Stimulated activated naive B cell treated with anti-CD40 and anti-IgM and Interleukin-4, amounts not matched to agents 10 μg/mL and 1 μg/mL and 100 μg/mL, for 72 hours (primary cell): ENCODE measurements around the gene SSTR5.

Experiments
- ATAC-seq, 2 donors: fragments of 150-1000 bp; cut with Tn5 transposase; replicated peaks; 2 replicates each; pipeline ENCODE4 v1.10.0; 2021; ENCODE audit warnings: moderate library complexity in 1 of 2
- DNase-seq: peaks from one replicate; pipeline ENCODE4 v3.0.0; 2021
- H3K27ac Mint-ChIP-seq: one replicate; pipeline ENCODE4 v1.8.0; 2022; ENCODE audit warnings: mild to moderate bottlenecking, mixed read lengths
- H3K27me3 Mint-ChIP-seq, 2 donors: one replicate each; pipeline ENCODE4 v1.8.0; 2022; ENCODE audit warnings: mixed read lengths in 2 of 2
- H3K36me3 Mint-ChIP-seq, 2 donors: one replicate each; pipeline ENCODE4 v1.8.0; 2022; ENCODE audit warnings: mixed read lengths in 2 of 2, mild to moderate bottlenecking in 1 of 2
- H3K4me1 Mint-ChIP-seq, 2 donors: one replicate each; pipeline ENCODE4 v1.8.0; 2022; ENCODE audit warnings: mixed read lengths in 2 of 2, mild to moderate bottlenecking in 1 of 2
- H3K4me3 Mint-ChIP-seq, 2 donors: one replicate each; pipeline ENCODE4 v1.8.0; 2022; ENCODE audit warnings: mild to moderate bottlenecking in 2 of 2, mixed read lengths in 2 of 2, moderate library complexity in 1 of 2
- H3K9me3 Mint-ChIP-seq, 2 donors: one replicate each; pipeline ENCODE4 v1.8.0; 2022; ENCODE audit warnings: mixed read lengths in 2 of 2, mild to moderate bottlenecking in 1 of 2

Gene SSTR5

GRCh38 chr16:1054660-1055556 lies 17.6 kb upstream of the SSTR5 start:
- ATAC-seq (peak; percentile 52 to 55), DNase-seq (no peak)
- H3K9me3 Mint-ChIP-seq: peaks cover 4% of the 10 kb centered on the region in 2 donors

GRCh38 chr16:1055557-1055924 lies 17.0 kb upstream of the SSTR5 start:
- H3K36me3 Mint-ChIP-seq: peaks cover 0 to 4% of the 10 kb centered on the region in 2 donors
- DNase-seq: no peak
- no peaks in the 10 kb centered on the region for H3K4me1 Mint-ChIP-seq
- H3K9me3 Mint-ChIP-seq: peaks cover 4% of the 10 kb centered on the region in 2 donors
- ATAC-seq: no peak
- H3K27ac Mint-ChIP-seq: no peak overlapping the region
- H3K27me3 Mint-ChIP-seq: peaks cover 14 to 21% of the 10 kb centered on the region in 2 donors
- H3K4me3 Mint-ChIP-seq: no peak overlapping the region

More at GRCh38 chr16:1054660-1055556, 17.6 kb upstream of the SSTR5 start:
- H3K27ac Mint-ChIP-seq: no peak overlapping the region
- no peak overlapping the region for H3K4me3 Mint-ChIP-seq
- no peaks in the 10 kb centered on the region for H3K4me1 Mint-ChIP-seq
- peaks cover 14 to 21% of the 10 kb centered on the region in 2 donors for H3K27me3 Mint-ChIP-seq
- H3K36me3 Mint-ChIP-seq: peaks cover 0 to 4% of the 10 kb centered on the region in 2 donors

- peaks cover 4% of the 10 kb centered on the region in 2 donors for H3K9me3 Mint-ChIP-seq
- ATAC-seq (no peak), DNase-seq (no peak)
- H3K27me3 Mint-ChIP-seq: peaks cover 14 to 21% of the 10 kb centered on the region in 2 donors
- H3K36me3 Mint-ChIP-seq: peaks cover 0 to 4% of the 10 kb centered on the region in 2 donors
- H3K27ac Mint-ChIP-seq: no peak overlapping the region
- no peak overlapping the region for H3K4me3 Mint-ChIP-seq
- no peaks in the 10 kb centered on the region for H3K4me1 Mint-ChIP-seq
Measured at GRCh38 chr16:1056196-1056595, 16.4 kb upstream of the SSTR5 start.

- H3K4me3 Mint-ChIP-seq: no peak overlapping the region
- no peaks in the 10 kb centered on the region for H3K4me1 Mint-ChIP-seq
- H3K36me3 Mint-ChIP-seq: peaks cover 0 to 4% of the 10 kb centered on the region in 2 donors
- H3K27ac Mint-ChIP-seq: no peak overlapping the region
- peaks cover 4% of the 10 kb centered on the region in 2 donors for H3K9me3 Mint-ChIP-seq
- DNase-seq (no peak), ATAC-seq (peak; percentile 47 to 54)
- peaks cover 14 to 15% of the 10 kb centered on the region in 2 donors for H3K27me3 Mint-ChIP-seq
Measured at GRCh38 chr16:1057252-1057932, 15.2 kb upstream of the SSTR5 start.

- peaks cover 14 to 23% of the 10 kb centered on the region in 2 donors for H3K27me3 Mint-ChIP-seq
- H3K36me3 Mint-ChIP-seq: peaks cover 0 to 4% of the 10 kb centered on the region in 2 donors
- no peak for ATAC-seq
- H3K27ac Mint-ChIP-seq: no peak overlapping the region
- H3K4me3 Mint-ChIP-seq: no peak overlapping the region
- H3K4me1 Mint-ChIP-seq: no peaks in the 10 kb centered on the region
- H3K9me3 Mint-ChIP-seq: peaks cover 4% of the 10 kb centered on the region in 2 donors
- no peak for DNase-seq
Measured at GRCh38 chr16:1058216-1058615, 14.3 kb upstream of the SSTR5 start.

- peaks cover 4% of the 10 kb centered on the region in 2 donors for H3K9me3 Mint-ChIP-seq
- peaks cover 17 to 33% of the 10 kb centered on the region in 2 donors for H3K27me3 Mint-ChIP-seq
- DNase-seq (no peak), ATAC-seq (no peak)
- peaks cover 0 to 4% of the 10 kb centered on the region in 2 donors for H3K36me3 Mint-ChIP-seq
- no peak overlapping the region for H3K4me3 Mint-ChIP-seq
- no peak overlapping the region for H3K27ac Mint-ChIP-seq
- H3K4me1 Mint-ChIP-seq: no peaks in the 10 kb centered on the region
Measured at GRCh38 chr16:1059310-1059709, 13.2 kb upstream of the SSTR5 start.

GRCh38 chr16:1060416-1061340 lies 11.9 kb upstream of the SSTR5 start:
- Mint-ChIP-seq H3K4me1 (peaks cover 0 to 1% of the 10 kb centered on the region in 2 donors), H3K4me3 (no peak overlapping the region), H3K9me3 (peaks cover 4% of the 10 kb centered on the region in 2 donors), H3K27ac (no peak overlapping the region), H3K36me3 (peaks cover 0 to 4% of the 10 kb centered on the region in 2 donors), H3K27me3 (peaks cover 16 to 37% of the 10 kb centered on the region in 2 donors)
- no peak for DNase-seq
- no peak for ATAC-seq

- H3K4me3 Mint-ChIP-seq: no peak overlapping the region
- H3K36me3 Mint-ChIP-seq: peaks cover 0 to 4% of the 10 kb centered on the region in 2 donors
- peaks cover 0 to 1% of the 10 kb centered on the region in 2 donors for H3K4me1 Mint-ChIP-seq
- H3K9me3 Mint-ChIP-seq: peaks cover 4% of the 10 kb centered on the region in 2 donors
- DNase-seq (no peak), ATAC-seq (no peak)
- H3K27ac Mint-ChIP-seq: no peak overlapping the region
- H3K27me3 Mint-ChIP-seq: peaks cover 23 to 43% of the 10 kb centered on the region in 2 donors
Measured at GRCh38 chr16:1061769-1062505, 10.6 kb upstream of the SSTR5 start.

GRCh38 chr16:1062895-1063294 lies 9.7 kb upstream of the SSTR5 start:
- Mint-ChIP-seq H3K4me1 (peaks cover 5 to 7% of the 10 kb centered on the region in 2 donors), H3K27ac (no peak overlapping the region), H3K27me3 (peaks cover 31 to 53% of the 10 kb centered on the region in 2 donors), H3K9me3 (peaks cover 6 to 9% of the 10 kb centered on the region in 2 donors), H3K36me3 (peaks cover 3 to 9% of the 10 kb centered on the region in 2 donors), H3K4me3 (no peak overlapping the region)
- ATAC-seq (no peak), DNase-seq (no peak)

GRCh38 chr16:1063728-1064127 lies 8.8 kb upstream of the SSTR5 start:
- no peak overlapping the region for H3K27ac Mint-ChIP-seq
- peaks cover 5 to 7% of the 10 kb centered on the region in 2 donors for H3K4me1 Mint-ChIP-seq
- H3K4me3 Mint-ChIP-seq: no peak overlapping the region
- H3K36me3 Mint-ChIP-seq: peaks cover 3 to 9% of the 10 kb centered on the region in 2 donors
- H3K27me3 Mint-ChIP-seq: peaks cover 31 to 60% of the 10 kb centered on the region in 2 donors
- ATAC-seq (no peak), DNase-seq (no peak)
- H3K9me3 Mint-ChIP-seq: peaks cover 6 to 9% of the 10 kb centered on the region in 2 donors

- Mint-ChIP-seq H3K36me3 (peaks cover 3 to 6% of the 10 kb centered on the region in 2 donors), H3K27me3 (peaks cover 44 to 76% of the 10 kb centered on the region in 2 donors), H3K9me3 (peaks cover 2 to 5% of the 10 kb centered on the region in 2 donors), H3K4me1 (peaks cover 5 to 7% of the 10 kb centered on the region in 2 donors), H3K4me3 (no peak overlapping the region), H3K27ac (no peak overlapping the region)
- DNase-seq (no peak), ATAC-seq (no peak)
Measured at GRCh38 chr16:1065469-1066128, 6.9 kb upstream of the SSTR5 start.

GRCh38 chr16:1066584-1067172 lies 5.9 kb upstream of the SSTR5 start:
- Mint-ChIP-seq H3K36me3 (peaks cover 3 to 6% of the 10 kb centered on the region in 2 donors), H3K9me3 (peaks cover 2 to 5% of the 10 kb centered on the region in 2 donors), H3K27me3 (peaks cover 48 to 87% of the 10 kb centered on the region in 2 donors), H3K4me1 (peaks cover 5 to 7% of the 10 kb centered on the region in 2 donors), H3K27ac (no peak overlapping the region), H3K4me3 (no peak overlapping the region)
- peak in 1 of 2 donors; percentile 18 for ATAC-seq
- no peak for DNase-seq
